K562 (cell line): ENCODE measurements around the gene MRPL41. TPM values are rescaled to one million over a fixed set of nuclear protein-coding genes. Genes with fewer than 3 reads are reported as not detected.

ENCODE experiments used
- BHLHE40 ChIP-seq: IDR thresholded peaks from 2 replicates; pipeline ENCODE4 v1.6.1; 2011; ENCODE audit warnings: low read length, improper control_type of control experiment
- CBX2 ChIP-seq: fragments of 200-600 bp; sonication (generic); IDR thresholded peaks from one replicate; pipeline ENCODE4 v1.6.1; 2012; ENCODE audit warnings: mild to moderate bottlenecking, low read length, inconsistent platforms; ENCODE audit not compliant: insufficient read depth, poor library complexity, severe bottlenecking
- CTCF ChIP-seq, 3 experiments: IDR thresholded peaks in 2 of 3; conservative IDR thresholded peaks in 1 of 3; 2 replicates each; pipeline ENCODE4 v1.5.1; 2011 to 2012; ENCODE audit warnings: low read length in 3 of 3, mild to moderate bottlenecking in 3 of 3, control low read depth in 2 of 3, improper control_type of control experiment in 1 of 3, inconsistent platforms in 1 of 3, low read depth in 1 of 3, mixed read lengths in 1 of 3, moderate library complexity in 1 of 3; ENCODE audit not compliant: insufficient read depth in 2 of 3
- E4F1 ChIP-seq: fragments of 250-450 bp; sonication (Bioruptor Pico); IDR thresholded peaks from 2 replicates; pipeline ENCODE4 v1.5.0; 2021; ENCODE audit warnings: mild to moderate bottlenecking, borderline replicate concordance
- FOXM1 ChIP-seq, 2 experiments: fragments of 450-650 bp in 1 of 2; sonication (generic) in 1 of 2; formaldehyde crosslinking in 1 of 2; IDR thresholded peaks; 2 replicates each; pipeline versions ENCODE4 v1.6.1 to v1.9.0; 2017 to 2022; ENCODE audit warnings: low read depth in 2 of 2, mild to moderate bottlenecking in 2 of 2, missing genetic modification reagents in 1 of 2, moderate library complexity in 1 of 2
- GMEB1 ChIP-seq: fragments of 250-450 bp; sonication (Bioruptor Pico); IDR thresholded peaks from 2 replicates; pipeline ENCODE4 v1.4.0; 2020; ENCODE audit warnings: mild to moderate bottlenecking
- HMGN3 ChIP-seq: IDR thresholded peaks from 2 replicates; pipeline ENCODE4 v1.6.1; 2011; ENCODE audit warnings: borderline replicate concordance, low read depth, mild to moderate bottlenecking, mixed read lengths, low read length; ENCODE audit not compliant: insufficient read length; ENCODE audit errors: extremely low read depth
- KLF16 ChIP-seq: IDR thresholded peaks from 2 replicates; pipeline ENCODE4 v1.6.1; 2016; ENCODE audit warnings: antibody characterized with exemption
- MAFK ChIP-seq: IDR thresholded peaks from 2 replicates; pipeline ENCODE4 v1.6.1; 2011; ENCODE audit warnings: low read length, improper control_type of control experiment
- NR0B1 ChIP-seq: fragments of 450-650 bp; IDR thresholded peaks from one replicate; pipeline ENCODE4 v1.6.1; 2018; ENCODE audit warnings: mild to moderate bottlenecking, moderate library complexity; ENCODE audit not compliant: partially characterized antibody
- POLR2A ChIP-seq: fragments of 450-650 bp; conservative IDR thresholded peaks from 2 replicates; pipeline ENCODE4 v1.6.1; 2016
- RHOXF2B ChIP-seq: fragments of 250-450 bp; sonication (Bioruptor Pico); conservative IDR thresholded peaks from 2 replicates; pipeline ENCODE4 v1.5.1; 2021
- SRSF3 ChIP-seq: fragments of 200-400 bp; formaldehyde crosslinking; IDR thresholded peaks from 2 replicates; pipeline ENCODE4 v1.6.1; 2016; ENCODE audit warnings: mild to moderate bottlenecking, low read length, moderate library complexity; ENCODE audit not compliant: insufficient read depth
- STAG1 ChIP-seq: sonication (generic); formaldehyde crosslinking; IDR thresholded peaks from 2 replicates; pipeline ENCODE4 v1.5.0; 2020; ENCODE audit warnings: missing genetic modification reagents, borderline replicate concordance
- TAF15 ChIP-seq: fragments of 200-400 bp; formaldehyde crosslinking; IDR thresholded peaks from 2 replicates; pipeline ENCODE4 v1.6.1; 2017; ENCODE audit warnings: mild to moderate bottlenecking, low read depth, low read length, moderate library complexity
- XRCC4 ChIP-seq: IDR thresholded peaks from one replicate; pipeline ENCODE4 v1.6.1; 2011; ENCODE audit not compliant: insufficient read depth, insufficient read length; ENCODE audit errors: extremely low read depth
- ZBTB43 ChIP-seq: sonication (generic); formaldehyde crosslinking; IDR thresholded peaks from 2 replicates; pipeline ENCODE4 v1.8.0; 2023; ENCODE audit warnings: mild to moderate bottlenecking, missing genetic modification reagents
- ZNF133 ChIP-seq: fragments of 250-450 bp; sonication (Bioruptor Pico); IDR thresholded peaks from 2 replicates; pipeline ENCODE4 v1.4.0; 2020; ENCODE audit warnings: mild to moderate bottlenecking
- ZNF436 ChIP-seq: fragments of 250-450, 450-650 bp; sonication (Bioruptor Pico); formaldehyde crosslinking; IDR thresholded peaks from 2 replicates; pipeline ENCODE4 v1.7.0; 2020; ENCODE audit warnings: mild to moderate bottlenecking
- polyA plus RNA-seq, 8 experiments: library from polyadenylated mRNA; depleted of rRNA in 4 of 8; stranded (reverse) in 5 of 8; unstranded in 3 of 8; fragments of >200 nt; fragmentation: Nextera tagmentation in 2 of 8; fragmentation: Illumina TruSeq in 1 of 8; extraction: Ambion mirVana in 2 of 8; extraction: Trizol in 1 of 8; gene quantifications; 2 replicates each; pipeline versions ENCODE4 v1.2.1 to v1.2.3, GENCODE V29; 2011 to 2014; ENCODE audit warnings: inconsistent platforms in 1 of 8, missing spikeins in 1 of 8
- total RNA-seq, 7 experiments: library from RNA; depleted of rRNA in 6 of 7; stranded (reverse); fragments of >200 nt in 6 of 7; fragmentation: Illumina TruSeq in 2 of 7; extraction: Trizol in 2 of 7; gene quantifications; 2 replicates each; pipeline versions ENCODE4 v1.2.1 to v1.2.3, GENCODE V29; 2011 to 2021; ENCODE audit warnings: low replicate concordance in 1 of 7

MRPL41 gene
- total and polyA plus RNA-seq, 9 of the 15 experiments (the other 6 are each of a cell fraction or from before 2014, with no cell fraction given) = 2.6 to 259 (median 21.6) TPM

GRCh38 chr9:137551264-137552021 lies at the start of gene MRPL41 (continued):
- TF ChIP-seq ZNF436 = no peak
- TF ChIP-seq MAFK = no peak
- TF ChIP-seq E4F1 (CRISPR knock-in tag) = no peak
- no peak for TF ChIP-seq SRSF3
- peak; percentile 40 to 99 (median 90); a peak in 4 of 6 replicates for TF ChIP-seq CTCF (IDR thresholded peaks at IDR 0.05 in 2 of 3, conservative IDR thresholded peaks at IDR 0.05 in 1 of 3; ENCODE audit: insufficient read depth in 2 of 3, low read depth in 1 of 3, low read length in 3 of 3)
- no peak for TF ChIP-seq XRCC4
- no peak for TF ChIP-seq NR0B1
- TF ChIP-seq POLR2A = peak; percentile 81
- TF ChIP-seq BHLHE40 = peak; percentile 21; the same call in 1 of the 2 replicates
- peak; percentile 47 for TF ChIP-seq HMGN3
- no peak for TF ChIP-seq FOXM1 (IDR thresholded peaks at IDR 0.05; ENCODE audit: low read depth)
- TF ChIP-seq FOXM1 (CRISPR knock-in tag; IDR thresholded peaks at IDR 0.05; ENCODE audit: low read depth) = no peak; the same call in 1 of the 2 replicates
- no peak for TF ChIP-seq ZBTB43 (CRISPR knock-in tag)
- no peak for TF ChIP-seq CBX2
- no peak for TF ChIP-seq KLF16
- no peak for TF ChIP-seq GMEB1 (CRISPR knock-in tag)
- TF ChIP-seq TAF15 = no peak
- peak; percentile 28; the same call in 1 of the 2 replicates for TF ChIP-seq STAG1 (CRISPR knock-in tag)
- no peak for TF ChIP-seq ZNF133
- TF ChIP-seq RHOXF2B (CRISPR knock-in tag) = no peak
